Fibroblast of mammary gland (primary cell): ENCODE data around the gene FRMD3.

Experiments used
- DNase-seq: peaks from one replicate; pipeline ENCODE4 v3.0.0-alpha.2; 2010; ENCODE audit warnings: low read depth
- H3K4me3 ChIP-seq: 2 replicates; pipeline ENCODE4 v1.5.1; 2011; ENCODE audit warnings: low read depth, mild to moderate bottlenecking, low read length, moderate library complexity; ENCODE audit not compliant: control insufficient read depth
- TF ChIP-seq, protein P1 (sequence below): conservative IDR thresholded peaks from 2 replicates; pipeline ENCODE4 v1.5.1; 2011; ENCODE audit warnings: low read depth, low read length, inconsistent platforms; ENCODE audit not compliant: control insufficient read depth, insufficient read depth

Gene FRMD3

DNA sequence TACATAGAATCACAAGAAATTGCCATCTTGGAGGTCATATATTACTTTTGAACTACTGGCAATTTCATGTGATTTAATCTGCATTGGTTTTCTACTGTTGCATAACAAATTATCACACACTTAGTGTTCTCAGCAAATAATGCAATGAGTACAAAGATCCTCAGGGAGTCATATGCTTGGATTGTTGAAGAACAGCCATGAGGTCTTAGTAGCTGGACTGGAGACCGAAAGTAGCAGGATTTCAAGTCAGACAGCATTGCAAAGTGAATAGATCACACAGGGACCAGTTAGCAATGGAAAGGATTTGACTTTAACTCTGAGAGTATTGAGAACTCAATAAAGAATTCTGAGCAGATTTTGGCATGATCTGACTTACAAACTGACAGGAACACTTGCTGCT, 32.2 kb upstream of the FRMD3 start:
- TF ChIP-seq, protein P1, sequence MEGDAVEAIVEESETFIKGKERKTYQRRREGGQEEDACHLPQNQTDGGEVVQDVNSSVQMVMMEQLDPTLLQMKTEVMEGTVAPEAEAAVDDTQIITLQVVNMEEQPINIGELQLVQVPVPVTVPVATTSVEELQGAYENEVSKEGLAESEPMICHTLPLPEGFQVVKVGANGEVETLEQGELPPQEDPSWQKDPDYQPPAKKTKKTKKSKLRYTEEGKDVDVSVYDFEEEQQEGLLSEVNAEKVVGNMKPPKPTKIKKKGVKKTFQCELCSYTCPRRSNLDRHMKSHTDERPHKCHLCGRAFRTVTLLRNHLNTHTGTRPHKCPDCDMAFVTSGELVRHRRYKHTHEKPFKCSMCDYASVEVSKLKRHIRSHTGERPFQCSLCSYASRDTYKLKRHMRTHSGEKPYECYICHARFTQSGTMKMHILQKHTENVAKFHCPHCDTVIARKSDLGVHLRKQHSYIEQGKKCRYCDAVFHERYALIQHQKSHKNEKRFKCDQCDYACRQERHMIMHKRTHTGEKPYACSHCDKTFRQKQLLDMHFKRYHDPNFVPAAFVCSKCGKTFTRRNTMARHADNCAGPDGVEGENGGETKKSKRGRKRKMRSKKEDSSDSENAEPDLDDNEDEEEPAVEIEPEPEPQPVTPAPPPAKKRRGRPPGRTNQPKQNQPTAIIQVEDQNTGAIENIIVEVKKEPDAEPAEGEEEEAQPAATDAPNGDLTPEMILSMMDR, result no peak
- peak; percentile 44 for DNase-seq
- H3K4me3 ChIP-seq, result no peak overlapping the region

DNA sequence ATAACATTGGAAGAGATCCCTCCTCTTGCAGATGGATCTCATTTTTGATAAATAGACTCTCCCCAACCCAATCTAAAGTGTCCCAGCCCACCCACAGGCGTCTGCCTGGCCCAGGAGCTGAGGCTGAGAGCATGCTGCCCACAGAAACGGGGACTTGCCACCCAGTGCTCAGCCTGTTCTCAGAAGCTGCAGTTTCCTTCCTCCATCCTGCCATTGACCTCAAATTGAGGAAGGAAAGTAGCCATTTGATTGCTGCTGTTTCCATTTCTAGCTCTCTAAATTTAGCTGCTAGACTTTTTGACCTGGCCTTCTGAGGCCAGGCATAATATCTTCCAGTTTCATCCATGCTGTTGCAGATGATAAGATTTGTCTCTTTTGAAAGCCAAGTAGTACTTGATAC, 31.1 kb upstream of the FRMD3 start:
- TF ChIP-seq, protein P1, result no peak
- DNase-seq, result no peak
- no peak overlapping the region for H3K4me3 ChIP-seq

DNA sequence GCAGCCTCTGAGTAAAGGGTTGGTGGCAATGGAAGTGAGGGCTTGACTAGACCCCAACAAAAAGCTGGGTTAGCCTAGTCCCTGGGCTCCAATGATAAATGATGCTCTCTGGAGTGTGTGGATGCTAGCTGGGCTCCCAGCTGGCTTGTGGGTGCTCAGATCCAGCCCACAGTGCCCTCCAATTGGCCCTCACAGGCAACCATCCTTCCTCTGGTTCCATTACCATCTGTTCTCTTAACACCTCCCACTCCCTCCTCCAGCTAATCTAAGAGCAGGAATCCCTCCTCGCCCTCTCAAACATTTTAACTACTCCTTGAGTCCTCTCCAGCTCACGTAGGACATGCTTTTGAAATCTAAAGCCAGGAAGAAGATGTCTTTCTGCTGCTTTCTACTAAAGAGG, 25.2 kb upstream of the FRMD3 start:
- H3K4me3 ChIP-seq, result no peak overlapping the region
- TF ChIP-seq, protein P1, result no peak
- no peak for DNase-seq

DNA sequence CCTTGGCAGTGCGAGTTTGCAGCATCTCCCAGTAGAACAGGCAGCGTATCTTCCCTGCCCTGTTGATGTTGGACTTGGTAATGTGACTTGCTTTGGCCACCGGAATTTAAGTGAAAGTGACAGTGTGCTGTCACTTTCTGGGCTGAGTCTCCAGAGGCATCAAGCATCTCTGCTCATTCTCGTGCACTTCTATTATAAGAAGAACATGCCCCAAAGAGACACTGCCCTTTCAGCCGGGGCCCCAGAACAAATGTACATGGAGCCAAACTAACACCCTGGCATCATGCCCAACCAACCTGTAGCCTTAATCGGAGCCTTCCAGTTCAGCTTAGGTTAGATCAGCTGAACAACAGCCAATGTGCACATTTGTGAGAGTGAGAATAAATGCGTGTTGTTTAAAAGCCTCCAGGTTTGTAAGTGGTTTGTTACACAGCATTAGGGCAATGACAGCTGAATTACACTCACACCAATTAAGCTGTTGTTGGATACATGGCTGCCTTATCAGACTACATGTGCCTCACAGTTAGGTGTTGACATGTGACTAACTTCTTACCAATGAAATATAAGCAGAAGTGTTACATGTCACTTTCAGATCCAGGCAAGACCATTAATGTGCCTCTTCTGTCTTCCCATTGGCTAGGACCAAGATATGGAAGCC, 22.1 kb upstream of the FRMD3 start:
- no peak for DNase-seq
- no peak overlapping the region for H3K4me3 ChIP-seq
- TF ChIP-seq, protein P1, result no peak

DNA sequence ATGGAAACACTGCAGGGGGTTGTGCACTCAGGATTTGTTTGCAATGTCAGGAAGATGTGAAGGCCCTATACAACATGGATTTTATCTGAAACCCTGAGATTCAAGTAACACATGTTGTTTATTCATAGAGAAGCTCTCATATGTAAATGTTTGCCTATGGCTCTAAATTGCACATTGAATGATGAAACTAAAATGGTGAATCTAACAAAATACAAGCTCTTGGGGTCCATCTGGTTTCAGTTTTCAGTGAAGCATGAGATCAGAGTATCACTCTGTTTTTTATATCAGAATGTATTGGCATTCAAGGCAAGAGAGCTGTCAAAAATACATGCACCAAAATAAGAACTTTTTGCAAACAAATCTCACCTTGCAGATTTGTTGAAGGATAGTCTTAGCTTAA, 19.6 kb upstream of the FRMD3 start:
- no peak for DNase-seq
- TF ChIP-seq, protein P1, result no peak

DNA sequence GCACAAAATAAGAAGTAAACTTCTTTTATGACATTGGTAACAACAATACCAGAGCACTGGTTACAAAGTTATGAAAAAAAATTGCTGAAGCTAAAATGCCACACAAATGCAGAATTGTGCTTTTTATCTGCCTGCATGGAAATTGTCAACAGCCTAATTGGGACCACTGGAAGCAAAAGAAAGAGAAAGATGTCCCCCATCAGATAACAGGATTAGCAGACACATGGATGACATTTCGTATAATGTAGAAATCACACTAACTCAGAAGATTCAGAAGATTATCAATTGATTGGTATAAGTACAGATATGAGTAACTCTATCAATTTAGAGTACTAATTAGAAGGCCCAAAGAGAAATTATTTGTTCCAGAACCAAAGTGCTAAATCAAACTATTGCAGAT, 19.1 kb upstream of the FRMD3 start:
- TF ChIP-seq, protein P1, result no peak
- no peak for DNase-seq
- H3K4me3 ChIP-seq, result no peak overlapping the region

More for the DNA sequence above, 19.6 kb upstream of the FRMD3 start:
- H3K4me3 ChIP-seq, result no peak overlapping the region

DNA sequence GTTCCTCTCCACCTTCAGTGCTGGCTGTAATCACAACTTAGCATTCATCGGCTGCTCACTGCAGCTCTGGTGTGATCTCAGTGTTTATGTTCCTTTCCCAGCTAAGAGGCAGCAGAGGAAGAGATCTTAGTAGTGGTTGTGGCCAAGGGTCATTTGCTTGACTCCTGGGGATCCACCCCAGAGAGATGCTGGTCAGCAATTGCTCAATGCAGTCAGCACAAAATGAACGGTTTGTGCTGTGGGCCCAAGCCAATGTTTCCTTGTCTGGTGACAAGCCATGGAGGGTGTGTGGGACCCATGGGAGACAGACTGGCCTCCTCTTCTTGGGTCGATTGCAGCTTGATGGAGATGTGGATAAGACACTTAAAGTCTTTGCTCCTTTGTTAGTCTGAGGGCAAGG, 16.1 kb upstream of the FRMD3 start:
- TF ChIP-seq, protein P1, result no peak
- peak; percentile 31 for DNase-seq
- H3K4me3 ChIP-seq, result no peak overlapping the region
